SK-N-SH treated with all-trans-retinoic acid at 6 μM for 48 hours (cell line): ENCODE data around the gene SUCLG1.
A peak's percentile ranks its signal among the peaks of the same experiment; 100 is the strongest.

Source experiments
- ATAC-seq: fragments of 200-7000 bp; cut with Tn5 transposase; 3 replicates; pipeline ENCODE4 v1.9.1; 2020; ENCODE audit warnings: mild to moderate bottlenecking, moderate library complexity
- ARNTL ChIP-seq: fragments of 450-650 bp; formaldehyde crosslinking; IDR thresholded peaks from 2 replicates; pipeline ENCODE4 v1.5.0; 2020; ENCODE audit warnings: low read depth, mild to moderate bottlenecking, moderate library complexity, borderline replicate concordance
- BACH2 ChIP-seq: fragments of 250-450 bp; sonication (Bioruptor Pico); IDR thresholded peaks from 2 replicates; pipeline ENCODE4 v1.9.0; 2021; ENCODE audit warnings: mild to moderate bottlenecking, borderline replicate concordance
- CSDC2 ChIP-seq: fragments of 250-450 bp; sonication (Bioruptor Pico); IDR thresholded peaks from 2 replicates; pipeline ENCODE4 v1.5.0; 2020; ENCODE audit warnings: mild to moderate bottlenecking, moderate library complexity
- ESRRG ChIP-seq: fragments of 250-450 bp; sonication (Bioruptor Pico); IDR thresholded peaks from 2 replicates; pipeline ENCODE4 v1.6.1; 2021; ENCODE audit warnings: mild to moderate bottlenecking
- ISL1 ChIP-seq: fragments of 250-450 bp; sonication (Bioruptor Pico); IDR thresholded peaks from 2 replicates; pipeline ENCODE4 v2.1.2; 2022; ENCODE audit warnings: mild to moderate bottlenecking, moderate library complexity
- OSR1 ChIP-seq: fragments of 250-450 bp; sonication (Bioruptor Pico); IDR thresholded peaks from 2 replicates; pipeline ENCODE4 v1.8.0; 2022; ENCODE audit warnings: moderate library complexity, mild to moderate bottlenecking, inconsistent platforms
- PPARA ChIP-seq: fragments of 250-450 bp; sonication (Bioruptor Pico); IDR thresholded peaks from 2 replicates; pipeline ENCODE4 v1.5.0; 2020; ENCODE audit warnings: mild to moderate bottlenecking, borderline replicate concordance
- RARB ChIP-seq: fragments of 250-450 bp; sonication (Bioruptor Pico); IDR thresholded peaks from 2 replicates; pipeline ENCODE4 v1.8.0; 2021; ENCODE audit warnings: mild to moderate bottlenecking, moderate library complexity
- SNAI2 ChIP-seq: fragments of 250-450 bp; sonication (Bioruptor Pico); IDR thresholded peaks from 2 replicates; pipeline ENCODE4 v1.5.0; 2020; ENCODE audit warnings: mild to moderate bottlenecking, moderate library complexity
- TCF4 ChIP-seq: fragments of 250-450 bp; sonication (Bioruptor Pico); IDR thresholded peaks from 2 replicates; pipeline ENCODE4 v1.8.0; 2021; ENCODE audit warnings: mild to moderate bottlenecking, moderate library complexity, borderline replicate concordance
- TOX ChIP-seq: fragments of 250-450 bp; sonication (Bioruptor Pico); IDR thresholded peaks from 2 replicates; pipeline ENCODE4 v1.8.0; 2021; ENCODE audit warnings: mild to moderate bottlenecking, moderate library complexity, borderline replicate concordance
- ZC3H10 ChIP-seq: fragments of 250-450 bp; sonication (Bioruptor Pico); IDR thresholded peaks from 2 replicates; pipeline ENCODE4 v1.5.1; 2021; ENCODE audit warnings: mild to moderate bottlenecking, moderate library complexity
- ZFP3 ChIP-seq: fragments of 250-450 bp; sonication (Bioruptor Pico); IDR thresholded peaks from 2 replicates; pipeline ENCODE4 v1.5.0; 2020; ENCODE audit warnings: mild to moderate bottlenecking, moderate library complexity
- ZFP30 ChIP-seq: fragments of 450-650 bp; formaldehyde crosslinking; IDR thresholded peaks from 2 replicates; pipeline ENCODE4 v1.5.0; 2022; ENCODE audit warnings: mild to moderate bottlenecking, moderate library complexity
- ZNF565 ChIP-seq: fragments of 450-650 bp; formaldehyde crosslinking; conservative IDR thresholded peaks from 2 replicates; pipeline ENCODE4 v1.5.0; 2020; ENCODE audit warnings: low read depth, mild to moderate bottlenecking, moderate library complexity
- ZNF70 ChIP-seq: fragments of 450-650 bp; formaldehyde crosslinking; IDR thresholded peaks from 2 replicates; pipeline ENCODE4 v1.5.0; 2020; ENCODE audit warnings: mild to moderate bottlenecking, moderate library complexity
- ZNF8 ChIP-seq: fragments of 450-650 bp; formaldehyde crosslinking; IDR thresholded peaks from 2 replicates; pipeline ENCODE4 v1.5.0; 2020; ENCODE audit warnings: mild to moderate bottlenecking, moderate library complexity
- TF ChIP-seq, protein P1 (sequence below): fragments of 250-450 bp; sonication (Bioruptor Pico); IDR thresholded peaks from 2 replicates; pipeline ENCODE4 v1.8.0; 2020; ENCODE audit warnings: mild to moderate bottlenecking, moderate library complexity, borderline replicate concordance
- TF ChIP-seq, protein P2 (sequence below): fragments of 250-450 bp; sonication (Bioruptor Pico); IDR thresholded peaks from 2 replicates; pipeline ENCODE4 v1.8.0; 2021; ENCODE audit warnings: low read depth, mild to moderate bottlenecking, moderate library complexity, borderline replicate concordance
- TF ChIP-seq, protein P3 (sequence below): fragments of 250-450 bp; sonication (Bioruptor Pico); IDR thresholded peaks from 2 replicates; pipeline ENCODE4 v1.5.0; 2020; ENCODE audit warnings: mild to moderate bottlenecking, moderate library complexity
- TF ChIP-seq, protein P4 (sequence below): fragments of 250-450 bp; sonication (Bioruptor Pico); IDR thresholded peaks from 2 replicates; pipeline ENCODE4 v1.5.1; 2021; ENCODE audit warnings: mild to moderate bottlenecking, moderate library complexity

SUCLG1 gene

DNA sequence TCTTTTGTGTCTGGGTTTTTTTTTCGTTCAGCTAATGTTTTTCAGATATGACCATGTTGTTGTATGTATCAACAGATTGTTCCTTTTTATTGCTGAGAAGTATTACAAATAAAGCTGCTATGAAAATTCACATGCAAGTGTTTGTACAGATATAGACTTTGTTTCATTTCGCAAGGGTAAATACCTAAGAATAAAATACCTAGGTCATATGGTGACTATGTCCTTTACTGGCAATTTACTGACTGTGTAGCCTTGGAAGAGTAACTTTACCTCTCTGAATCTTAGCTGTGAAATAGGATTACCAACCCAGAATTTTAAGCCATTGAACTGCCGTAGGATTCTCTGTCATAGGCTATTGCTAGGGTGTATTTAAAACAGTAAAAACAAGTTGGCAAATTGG is 38.2 kb upstream of the SUCLG1 start:
- ATAC-seq, result no peak
- TF ChIP-seq RARB (CRISPR knock-in tag), result no peak
- TF ChIP-seq OSR1 (CRISPR knock-in tag), result no peak

DNA sequence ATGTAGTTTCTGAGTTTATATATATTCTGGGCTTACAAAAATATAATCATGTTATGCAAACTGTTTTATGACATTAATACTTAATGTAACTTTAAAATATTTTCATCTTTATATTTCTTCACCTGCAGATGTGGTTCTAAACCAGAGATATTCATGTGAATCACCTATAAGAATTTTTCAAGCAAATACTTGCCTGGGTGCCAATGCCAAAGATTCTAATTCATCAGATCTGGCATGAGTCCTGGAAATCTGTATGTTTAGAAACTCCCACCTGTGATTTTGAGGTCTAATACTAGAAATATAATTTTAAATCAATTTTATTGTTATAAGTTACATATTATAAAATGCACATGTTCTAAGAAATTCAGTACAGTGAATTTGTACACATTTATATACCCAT is 37.3 kb upstream of the SUCLG1 start:
- no peak for ATAC-seq
- TF ChIP-seq BACH2 (CRISPR knock-in tag) (no peak), RARB (CRISPR knock-in tag) (no peak), ARNTL (CRISPR knock-in tag) (no peak), SNAI2 (no peak), ZFP30 (CRISPR knock-in tag) (no peak), ZC3H10 (CRISPR knock-in tag) (no peak), ZFP3 (CRISPR knock-in tag) (no peak), ISL1 (CRISPR knock-in tag) (no peak), TOX (CRISPR knock-in tag) (no peak), ZNF8 (CRISPR knock-in tag) (no peak), PPARA (no peak), OSR1 (CRISPR knock-in tag) (no peak), ZNF565 (no peak), ESRRG (CRISPR knock-in tag) (no peak)
- TF ChIP-seq, protein P1, sequence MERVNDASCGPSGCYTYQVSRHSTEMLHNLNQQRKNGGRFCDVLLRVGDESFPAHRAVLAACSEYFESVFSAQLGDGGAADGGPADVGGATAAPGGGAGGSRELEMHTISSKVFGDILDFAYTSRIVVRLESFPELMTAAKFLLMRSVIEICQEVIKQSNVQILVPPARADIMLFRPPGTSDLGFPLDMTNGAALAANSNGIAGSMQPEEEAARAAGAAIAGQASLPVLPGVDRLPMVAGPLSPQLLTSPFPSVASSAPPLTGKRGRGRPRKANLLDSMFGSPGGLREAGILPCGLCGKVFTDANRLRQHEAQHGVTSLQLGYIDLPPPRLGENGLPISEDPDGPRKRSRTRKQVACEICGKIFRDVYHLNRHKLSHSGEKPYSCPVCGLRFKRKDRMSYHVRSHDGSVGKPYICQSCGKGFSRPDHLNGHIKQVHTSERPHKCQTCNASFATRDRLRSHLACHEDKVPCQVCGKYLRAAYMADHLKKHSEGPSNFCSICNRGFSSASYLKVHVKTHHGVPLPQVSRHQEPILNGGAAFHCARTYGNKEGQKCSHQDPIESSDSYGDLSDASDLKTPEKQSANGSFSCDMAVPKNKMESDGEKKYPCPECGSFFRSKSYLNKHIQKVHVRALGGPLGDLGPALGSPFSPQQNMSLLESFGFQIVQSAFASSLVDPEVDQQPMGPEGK (CRISPR knock-in tag), result no peak
- TF ChIP-seq, protein P2, sequence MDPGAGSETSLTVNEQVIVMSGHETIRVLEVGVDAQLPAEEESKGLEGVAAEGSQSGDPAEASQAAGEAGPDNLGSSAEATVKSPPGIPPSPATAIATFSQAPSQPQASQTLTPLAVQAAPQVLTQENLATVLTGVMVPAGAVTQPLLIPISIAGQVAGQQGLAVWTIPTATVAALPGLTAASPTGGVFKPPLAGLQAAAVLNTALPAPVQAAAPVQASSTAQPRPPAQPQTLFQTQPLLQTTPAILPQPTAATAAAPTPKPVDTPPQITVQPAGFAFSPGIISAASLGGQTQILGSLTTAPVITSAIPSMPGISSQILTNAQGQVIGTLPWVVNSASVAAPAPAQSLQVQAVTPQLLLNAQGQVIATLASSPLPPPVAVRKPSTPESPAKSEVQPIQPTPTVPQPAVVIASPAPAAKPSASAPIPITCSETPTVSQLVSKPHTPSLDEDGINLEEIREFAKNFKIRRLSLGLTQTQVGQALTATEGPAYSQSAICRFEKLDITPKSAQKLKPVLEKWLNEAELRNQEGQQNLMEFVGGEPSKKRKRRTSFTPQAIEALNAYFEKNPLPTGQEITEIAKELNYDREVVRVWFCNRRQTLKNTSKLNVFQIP (CRISPR knock-in tag), result no peak
- TF ChIP-seq, protein P3, sequence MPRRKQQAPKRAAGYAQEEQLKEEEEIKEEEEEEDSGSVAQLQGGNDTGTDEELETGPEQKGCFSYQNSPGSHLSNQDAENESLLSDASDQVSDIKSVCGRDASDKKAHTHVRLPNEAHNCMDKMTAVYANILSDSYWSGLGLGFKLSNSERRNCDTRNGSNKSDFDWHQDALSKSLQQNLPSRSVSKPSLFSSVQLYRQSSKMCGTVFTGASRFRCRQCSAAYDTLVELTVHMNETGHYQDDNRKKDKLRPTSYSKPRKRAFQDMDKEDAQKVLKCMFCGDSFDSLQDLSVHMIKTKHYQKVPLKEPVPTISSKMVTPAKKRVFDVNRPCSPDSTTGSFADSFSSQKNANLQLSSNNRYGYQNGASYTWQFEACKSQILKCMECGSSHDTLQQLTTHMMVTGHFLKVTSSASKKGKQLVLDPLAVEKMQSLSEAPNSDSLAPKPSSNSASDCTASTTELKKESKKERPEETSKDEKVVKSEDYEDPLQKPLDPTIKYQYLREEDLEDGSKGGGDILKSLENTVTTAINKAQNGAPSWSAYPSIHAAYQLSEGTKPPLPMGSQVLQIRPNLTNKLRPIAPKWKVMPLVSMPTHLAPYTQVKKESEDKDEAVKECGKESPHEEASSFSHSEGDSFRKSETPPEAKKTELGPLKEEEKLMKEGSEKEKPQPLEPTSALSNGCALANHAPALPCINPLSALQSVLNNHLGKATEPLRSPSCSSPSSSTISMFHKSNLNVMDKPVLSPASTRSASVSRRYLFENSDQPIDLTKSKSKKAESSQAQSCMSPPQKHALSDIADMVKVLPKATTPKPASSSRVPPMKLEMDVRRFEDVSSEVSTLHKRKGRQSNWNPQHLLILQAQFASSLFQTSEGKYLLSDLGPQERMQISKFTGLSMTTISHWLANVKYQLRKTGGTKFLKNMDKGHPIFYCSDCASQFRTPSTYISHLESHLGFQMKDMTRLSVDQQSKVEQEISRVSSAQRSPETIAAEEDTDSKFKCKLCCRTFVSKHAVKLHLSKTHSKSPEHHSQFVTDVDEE (CRISPR knock-in tag), result no peak
- TF ChIP-seq, protein P4, sequence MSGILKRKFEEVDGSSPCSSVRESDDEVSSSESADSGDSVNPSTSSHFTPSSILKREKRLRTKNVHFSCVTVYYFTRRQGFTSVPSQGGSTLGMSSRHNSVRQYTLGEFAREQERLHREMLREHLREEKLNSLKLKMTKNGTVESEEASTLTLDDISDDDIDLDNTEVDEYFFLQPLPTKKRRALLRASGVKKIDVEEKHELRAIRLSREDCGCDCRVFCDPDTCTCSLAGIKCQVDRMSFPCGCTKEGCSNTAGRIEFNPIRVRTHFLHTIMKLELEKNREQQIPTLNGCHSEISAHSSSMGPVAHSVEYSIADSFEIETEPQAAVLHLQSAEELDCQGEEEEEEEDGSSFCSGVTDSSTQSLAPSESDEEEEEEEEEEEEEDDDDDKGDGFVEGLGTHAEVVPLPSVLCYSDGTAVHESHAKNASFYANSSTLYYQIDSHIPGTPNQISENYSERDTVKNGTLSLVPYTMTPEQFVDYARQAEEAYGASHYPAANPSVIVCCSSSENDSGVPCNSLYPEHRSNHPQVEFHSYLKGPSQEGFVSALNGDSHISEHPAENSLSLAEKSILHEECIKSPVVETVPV (CRISPR knock-in tag), result no peak

DNA sequence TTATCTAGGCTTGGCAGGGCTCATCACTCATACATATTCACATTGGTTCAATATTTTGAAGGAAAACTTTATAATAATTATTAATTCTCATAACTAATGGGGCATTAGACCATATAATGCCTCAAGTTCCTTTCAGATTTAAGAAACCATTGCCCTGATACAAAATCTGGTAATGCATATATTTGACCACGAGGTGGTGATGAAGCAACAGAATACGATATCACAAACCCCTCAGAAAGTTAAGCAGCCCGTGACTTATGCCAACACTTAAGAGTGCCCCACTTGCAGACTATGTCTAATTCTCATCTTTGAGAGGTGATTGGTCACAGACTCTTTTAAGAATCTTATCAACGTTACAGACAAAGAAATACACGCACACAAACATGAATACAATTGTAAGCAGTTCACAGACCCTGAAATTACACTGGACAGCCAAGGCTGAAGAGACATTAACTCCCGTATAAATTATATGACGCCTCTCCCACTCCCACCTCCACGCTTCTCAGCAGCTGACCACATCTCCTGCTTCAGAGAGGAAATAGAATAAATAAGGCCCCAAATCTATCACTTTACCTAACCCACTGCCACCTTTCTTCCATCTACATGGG is 36.6 kb upstream of the SUCLG1 start:
- TF ChIP-seq BACH2 (CRISPR knock-in tag), result no peak
- TF ChIP-seq, protein P4 (CRISPR knock-in tag), result no peak
- no peak for TF ChIP-seq TCF4 (CRISPR knock-in tag)
- TF ChIP-seq CSDC2, result no peak
- no peak for TF ChIP-seq ZFP30 (CRISPR knock-in tag)
- TF ChIP-seq, protein P3 (CRISPR knock-in tag), result no peak
- TF ChIP-seq SNAI2, result no peak
- no peak for TF ChIP-seq ZNF70 (CRISPR knock-in tag)
- no peak for TF ChIP-seq TOX (CRISPR knock-in tag)
- no peak for TF ChIP-seq ESRRG (CRISPR knock-in tag)
- TF ChIP-seq, protein P2 (CRISPR knock-in tag), result no peak
- no peak for TF ChIP-seq OSR1 (CRISPR knock-in tag)
- ATAC-seq, result peak; percentile 81
